CD4-positive, alpha-beta T cell treated with Interleukin-17A for 4 hours (primary cell): ENCODE results near the gene STK4.

Experiments used
- DNase-seq: peaks from one replicate; pipeline ENCODE4 v3.0.0-alpha.2; 2020; ENCODE audit warnings: mixed read lengths

STK4 gene

GRCh38 chr20:45115829-45116228, 149.5 kb downstream of the STK4 start:
- DNase-seq, result no peak

GRCh38 chr20:45117581-45117980, 151.3 kb downstream of the STK4 start:
- no peak for DNase-seq

- DNase-seq, result no peak
Measured at GRCh38 chr20:45118028-45118427, 151.7 kb downstream of the STK4 start.

GRCh38 chr20:45119556-45120266, 153.4 kb downstream of the STK4 start:
- DNase-seq, result no peak

- DNase-seq, result no peak
Measured at GRCh38 chr20:45121388-45121787, 155.1 kb downstream of the STK4 start.

- DNase-seq, result no peak
Measured at GRCh38 chr20:45124365-45124764, 158.1 kb downstream of the STK4 start, which contains the start of gene WFDC12. Gene WFDC12, minus strand, starts transcription at chr20:45124465. Its CDS starts 18 bp downstream, at chr20:45124447.

- DNase-seq, result no peak
Measured at GRCh38 chr20:45128099-45128498, 161.8 kb downstream of the STK4 start.
